ENCODE results near the gene SPATS2. TPM values are rescaled to one million over a fixed set of nuclear protein-coding genes. Genes with fewer than 3 reads are reported as not detected.

Gene SPATS2
- total RNA-seq, 4 donors from 2014 or later: 14.0 to 26.5 (median 19.6) TPM

GRCh38 chr12:49476091-49476490 is 108.8 kb downstream of the SPATS2 start:
- DNase-seq (ENCODE audit: low spot score in 2 of 2): no peak
- no peak for TF ChIP-seq POLR2A (IDR thresholded peaks at IDR 0.05)
- no peak for TF ChIP-seq CTCF (IDR thresholded peaks at IDR 0.05)
- H3K4me3 ChIP-seq (ENCODE audit: low read depth, poor library complexity, severe bottlenecking): no peak overlapping the region
- intact Hi-C loops (cut with DNase I; ENCODE audit: low total_unique reads): no loop called here
- WGBS, 2 donors: 96 to 97% methylated on average over 12 of the region's 12 CpGs

GRCh38 chr12:49478949-49479664 is 111.8 kb downstream of the SPATS2 start:
- H3K4me3 ChIP-seq (ENCODE audit: low read depth, poor library complexity, severe bottlenecking): no peak overlapping the region
- intact Hi-C loops (cut with DNase I; ENCODE audit: low total_unique reads): no loop called here
- 57 to 67% methylated on average over 10 of the region's 10 CpGs for WGBS, 2 donors
- DNase-seq (ENCODE audit: low spot score in 2 of 2): no peak
- TF ChIP-seq CTCF (IDR thresholded peaks at IDR 0.05): no peak
- TF ChIP-seq POLR2A (IDR thresholded peaks at IDR 0.05): no peak

GRCh38 chr12:49482095-49483051 is 115.1 kb downstream of the SPATS2 start:
- no peak for TF ChIP-seq CTCF (IDR thresholded peaks at IDR 0.05)
- TF ChIP-seq POLR2A (IDR thresholded peaks at IDR 0.05): no peak
- no peak overlapping the region for H3K4me3 ChIP-seq (ENCODE audit: low read depth, poor library complexity, severe bottlenecking)
- intact Hi-C loops (cut with DNase I; ENCODE audit: low total_unique reads): no loop called here
- WGBS, 2 donors: 54 to 57% methylated on average over 6 of the region's 6 CpGs
- DNase-seq (ENCODE audit: low spot score in 2 of 2): no peak

GRCh38 chr12:49483619-49484018 is 116.4 kb downstream of the SPATS2 start:
- no peak overlapping the region for H3K4me3 ChIP-seq (ENCODE audit: low read depth, poor library complexity, severe bottlenecking)
- DNase-seq (ENCODE audit: low spot score in 2 of 2): no peak
- 68 to 72% methylated on average over 1 of the region's 1 CpG for WGBS, 2 donors
- intact Hi-C loops (cut with DNase I; ENCODE audit: low total_unique reads): no loop called here
- no peak for TF ChIP-seq POLR2A (IDR thresholded peaks at IDR 0.05)
- TF ChIP-seq CTCF (IDR thresholded peaks at IDR 0.05): no peak

GRCh38 chr12:49487605-49488004 is 120.3 kb downstream of the SPATS2 start:
- intact Hi-C loops (cut with DNase I; ENCODE audit: low total_unique reads): no loop called here
- DNase-seq (ENCODE audit: low spot score in 2 of 2): no peak
- WGBS, 2 donors: 93 to 98% methylated on average over 2 of the region's 2 CpGs
- H3K4me3 ChIP-seq (ENCODE audit: low read depth, poor library complexity, severe bottlenecking): no peak overlapping the region
- TF ChIP-seq CTCF (IDR thresholded peaks at IDR 0.05) (no peak), POLR2A (IDR thresholded peaks at IDR 0.05) (no peak)

Data from lower leg skin (tissue), 4 donors.